MM.1S (cell line): Measurements from ENCODE around the gene AJUBA.

ENCODE experiments used
- CTCF ChIP-seq: fragments of 300-600 bp; sonication (generic); IDR thresholded peaks from 2 replicates; pipeline ENCODE4 v1.5.1; 2016; ENCODE audit warnings: antibody characterized with exemption, low read length, mixed read lengths
- EZH2 ChIP-seq: fragments of 300-600 bp; sonication (generic); optimal IDR thresholded peaks from 2 replicates; pipeline ENCODE3; 2017; ENCODE audit warnings: low read depth, mild to moderate bottlenecking, antibody characterized with exemption, low read length, mixed read lengths
- EZH2phosphoT487 ChIP-seq: fragments of 300-600 bp; sonication (generic); IDR thresholded peaks from 2 replicates; pipeline ENCODE4 v1.6.1; 2018; ENCODE audit warnings: antibody characterized with exemption, low read length

GRCh38 chr14:22997676-22998323, 15.4 kb upstream of the AJUBA start:
- TF ChIP-seq CTCF (no peak), EZH2 (no peak), EZH2phosphoT487 (no peak)
